ENCODE measurements around the gene KCTD2.

Gene KCTD2

GRCh38 chr17:75099881-75100595 lies 53.0 kb downstream of the KCTD2 start:
- DNase-seq (ENCODE audit: low read depth) = no peak

GRCh38 chr17:75102385-75102821 lies 55.4 kb downstream of the KCTD2 start:
- DNase-seq (ENCODE audit: low read depth) = no peak

- DNase-seq (ENCODE audit: low read depth) = no peak
Observed at GRCh38 chr17:75103601-75104554, 56.9 kb downstream of the KCTD2 start.

- peak; percentile 41 for DNase-seq (ENCODE audit: low read depth)
Observed at GRCh38 chr17:75105126-75106080, 58.4 kb downstream of the KCTD2 start.

GRCh38 chr17:75108193-75108592 lies 61.2 kb downstream of the KCTD2 start:
- DNase-seq (ENCODE audit: low read depth) = no peak

GRCh38 chr17:75109046-75109406 lies 62.0 kb downstream of the KCTD2 start:
- DNase-seq (ENCODE audit: low read depth) = no peak

- peak; percentile 69 for DNase-seq (ENCODE audit: low read depth)
Observed at GRCh38 chr17:75109407-75110233, 62.6 kb downstream of the KCTD2 start, which contains the start of gene ARMC7. ARMC7 (plus strand) TSS chr17:75109969; CDS start chr17:75110289, 320 bp downstream.

- no peak for DNase-seq (ENCODE audit: low read depth)
Observed at GRCh38 chr17:75110234-75110937, 63.4 kb downstream of the KCTD2 start.

GRCh38 chr17:75111777-75112335 lies 64.8 kb downstream of the KCTD2 start:
- DNase-seq (ENCODE audit: low read depth) = no peak

GRCh38 chr17:75113798-75114551 lies 67.0 kb downstream of the KCTD2 start:
- DNase-seq (ENCODE audit: low read depth) = peak; percentile 77

GRCh38 chr17:75114552-75115314 lies 67.7 kb downstream of the KCTD2 start:
- DNase-seq (ENCODE audit: low read depth) = no peak
